ENCODE results near the gene MGAT5B. TPM values are rescaled to one million over a fixed set of nuclear protein-coding genes. Genes with fewer than 3 reads are reported as not detected.

The MGAT5B gene
- total RNA-seq, 1 experiment from 2014 or later = 14.3 TPM

- Histone ChIP-seq H4K20me1 (ENCODE audit: insufficient read depth) (no peaks in the 10 kb centered on the region), H3K4me1 (replicated peaks; ENCODE audit: insufficient read depth) (peaks cover 32% of the 10 kb centered on the region), H3F3A (ENCODE audit: insufficient read depth, low read depth) (peaks cover 16% of the 10 kb centered on the region; the same call in 1 of the 2 replicates), H3K27me3 (ENCODE audit: insufficient read depth, low read depth) (no peaks in the 10 kb centered on the region), H3K36me3 (ENCODE audit: low read depth) (no peaks in the 10 kb centered on the region), H2AFZ (no peak overlapping the region), H3K4me2 (no peak overlapping the region), H3K4me3 (no peak overlapping the region), H3K79me2 (ENCODE audit: low read depth) (no peaks in the 10 kb centered on the region), H3K27ac (no peak overlapping the region), H3K9me3 (ENCODE audit: insufficient read depth, low read depth) (no peaks in the 10 kb centered on the region), H3K9me2 (ENCODE audit: insufficient read depth) (no peaks in the 10 kb centered on the region)
- ChIA-PET POLR2A (ENCODE audit: unreplicated experiment) (no interaction called here), CTCF (no interaction called here)
- BruUV-seq (replicated peaks) = no TSS peak
- intact Hi-C loops (cut with micrococcal nuclease; ENCODE audit: unreplicated experiment) = loop anchor here (5.0 to 10.0 kb wide), 2 partner anchors 91 to 137 kb away; partner anchors contain the start of genes MFSD11 and SRSF2
- DNase-seq = no peak
- TF ChIP-seq CTCF (conservative IDR thresholded peaks at IDR 0.05) (no peak), EZH2 (IDR thresholded peaks at IDR 0.05; ENCODE audit: low read depth) (no peak)
Observed at GRCh38 chr17:76873856-76874255, 5.7 kb downstream of the MGAT5B start.

GRCh38 chr17:76877437-76877836 lies 9.2 kb downstream of the MGAT5B start:
- intact Hi-C loops (cut with micrococcal nuclease; ENCODE audit: unreplicated experiment) = loop anchor here (10.0 kb wide), 1 partner anchor 87 kb away; no protein-coding TSS in a partner anchor
- ChIA-PET CTCF (no interaction called here), POLR2A (ENCODE audit: unreplicated experiment) (no interaction called here)
- Histone ChIP-seq H4K20me1 (ENCODE audit: insufficient read depth) (no peaks in the 10 kb centered on the region), H3K4me2 (no peak overlapping the region), H3K27ac (no peak overlapping the region), H3K27me3 (ENCODE audit: insufficient read depth, low read depth) (no peaks in the 10 kb centered on the region), H3K4me1 (replicated peaks; ENCODE audit: insufficient read depth) (peaks cover 12% of the 10 kb centered on the region), H3K9me3 (ENCODE audit: insufficient read depth, low read depth) (no peaks in the 10 kb centered on the region), H3K79me2 (ENCODE audit: low read depth) (no peaks in the 10 kb centered on the region), H2AFZ (no peak overlapping the region), H3K9me2 (ENCODE audit: insufficient read depth) (no peaks in the 10 kb centered on the region), H3F3A (ENCODE audit: insufficient read depth, low read depth) (peaks cover 1% of the 10 kb centered on the region; the same call in 1 of the 2 replicates), H3K36me3 (ENCODE audit: low read depth) (no peaks in the 10 kb centered on the region), H3K4me3 (no peak overlapping the region)
- no peak for DNase-seq
- no TSS peak for BruUV-seq (replicated peaks)
- no peak for TF ChIP-seq EZH2 (IDR thresholded peaks at IDR 0.05; ENCODE audit: low read depth)
- TF ChIP-seq CTCF (conservative IDR thresholded peaks at IDR 0.05) = no peak

GRCh38 chr17:76878568-76878967 lies 10.4 kb downstream of the MGAT5B start:
- TF ChIP-seq EZH2 (IDR thresholded peaks at IDR 0.05; ENCODE audit: low read depth) (no peak), CTCF (conservative IDR thresholded peaks at IDR 0.05) (no peak)
- intact Hi-C loops (cut with micrococcal nuclease; ENCODE audit: unreplicated experiment) = loop anchor here (10.0 kb wide), 1 partner anchor 86 kb away; no protein-coding TSS in a partner anchor
- H3K79me2 ChIP-seq (ENCODE audit: low read depth) = no peaks in the 10 kb centered on the region
- CTCF ChIA-PET = no interaction called here
- DNase-seq = no peak
- peaks cover 2% of the 10 kb centered on the region for H3K4me1 ChIP-seq (replicated peaks; ENCODE audit: insufficient read depth)
- no peaks in the 10 kb centered on the region for H3F3A ChIP-seq (ENCODE audit: insufficient read depth, low read depth)
- H4K20me1 ChIP-seq (ENCODE audit: insufficient read depth) = no peaks in the 10 kb centered on the region
- POLR2A ChIA-PET (ENCODE audit: unreplicated experiment) = no interaction called here
- no peaks in the 10 kb centered on the region for H3K27me3 ChIP-seq (ENCODE audit: insufficient read depth, low read depth)
- no peaks in the 10 kb centered on the region for H3K9me3 ChIP-seq (ENCODE audit: insufficient read depth, low read depth)
- H3K36me3 ChIP-seq (ENCODE audit: low read depth) = no peaks in the 10 kb centered on the region
- no peak overlapping the region for H2AFZ ChIP-seq
- H3K4me3 ChIP-seq = no peak overlapping the region
- no peak overlapping the region for H3K27ac ChIP-seq
- H3K4me2 ChIP-seq = no peak overlapping the region
- BruUV-seq (replicated peaks) = no TSS peak
- H3K9me2 ChIP-seq (ENCODE audit: insufficient read depth) = no peaks in the 10 kb centered on the region

All from PC-9 (cell line).